Fibroblast of skin of abdomen (primary cell): ENCODE results near the gene VIT.
A peak's percentile ranks its signal among the peaks of the same experiment; 100 is the strongest.

ENCODE experiments used
- DNase-seq: peaks from one replicate; pipeline ENCODE4 v3.0.0-alpha.2; 2013

VIT gene

DNA sequence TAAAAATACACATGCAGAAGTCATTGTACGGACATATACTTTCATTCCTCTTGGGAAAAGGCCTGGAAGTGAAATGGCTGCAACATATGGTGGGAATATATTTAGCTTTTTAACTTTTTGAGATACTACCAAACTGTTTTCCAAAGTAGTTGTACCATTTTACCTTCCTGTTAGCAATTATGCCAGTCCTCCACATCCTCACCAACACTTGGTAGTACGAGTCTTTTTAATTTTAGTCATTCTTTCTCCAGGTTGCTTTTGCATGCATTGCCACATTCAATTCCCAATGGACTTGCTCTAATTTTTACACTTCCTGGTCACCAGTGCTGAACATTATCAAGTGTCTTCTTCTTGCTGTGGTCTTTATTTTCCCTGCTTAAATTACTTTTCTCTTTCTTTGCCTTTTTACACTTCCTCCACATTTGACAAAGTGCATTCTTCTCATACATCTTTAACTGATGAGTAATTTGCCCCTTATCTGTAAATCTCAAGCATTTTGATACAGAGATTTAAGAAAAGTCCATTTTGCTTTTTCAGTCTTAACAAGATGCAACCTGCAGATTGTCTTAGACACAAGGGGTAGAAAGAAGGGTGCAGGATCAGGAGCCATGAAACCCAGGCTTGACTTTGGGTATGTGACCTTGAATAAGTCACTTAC is 14.5 kb downstream of the VIT start:
- no peak for DNase-seq

DNA sequence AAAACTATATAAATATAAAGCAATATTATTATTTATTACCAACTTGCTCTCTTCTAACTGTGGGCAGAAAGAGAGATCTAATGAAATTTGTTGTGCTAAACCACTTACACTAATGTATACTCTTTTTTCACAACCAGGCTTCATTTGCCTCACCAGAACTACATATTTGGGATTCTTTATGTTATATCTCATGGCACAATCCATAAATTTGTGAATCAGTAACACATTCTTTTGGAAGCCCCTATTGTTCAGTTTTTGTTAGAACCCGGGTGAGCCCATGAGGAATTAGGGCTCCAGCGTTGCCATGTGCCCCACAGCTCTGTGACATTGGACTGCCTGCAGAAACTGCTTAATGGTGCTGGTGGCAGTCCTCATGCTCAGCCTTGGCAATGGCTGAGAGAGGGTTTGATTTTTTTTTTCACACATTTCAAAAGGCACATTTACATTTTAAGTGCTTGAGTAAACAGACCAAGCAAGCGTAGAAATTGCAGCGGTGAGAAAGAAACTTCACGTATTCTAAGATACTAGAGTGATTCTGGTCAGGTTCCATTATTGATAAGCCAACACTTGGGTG is 15.3 kb downstream of the VIT start:
- peak; percentile 66 for DNase-seq

DNA sequence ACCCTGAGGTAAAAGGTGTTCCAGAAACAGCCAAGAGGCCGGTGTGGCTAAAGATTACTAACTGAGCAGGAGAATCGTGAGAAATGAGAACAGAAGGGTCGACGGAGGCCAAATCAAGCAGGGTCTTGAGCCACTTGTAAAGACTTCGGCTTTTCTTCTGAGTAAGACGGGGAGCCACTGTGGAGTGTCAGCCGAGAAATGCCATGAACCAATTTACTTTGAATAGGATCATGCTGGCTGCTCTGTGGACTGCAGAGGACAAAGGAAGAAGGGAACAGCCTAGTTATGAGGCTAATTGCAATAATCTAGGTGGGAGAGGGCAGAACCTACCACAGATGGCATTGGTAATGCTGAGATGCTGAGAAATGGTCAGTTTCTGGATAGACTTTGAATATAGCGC is 16.8 kb downstream of the VIT start:
- no peak for DNase-seq

DNA sequence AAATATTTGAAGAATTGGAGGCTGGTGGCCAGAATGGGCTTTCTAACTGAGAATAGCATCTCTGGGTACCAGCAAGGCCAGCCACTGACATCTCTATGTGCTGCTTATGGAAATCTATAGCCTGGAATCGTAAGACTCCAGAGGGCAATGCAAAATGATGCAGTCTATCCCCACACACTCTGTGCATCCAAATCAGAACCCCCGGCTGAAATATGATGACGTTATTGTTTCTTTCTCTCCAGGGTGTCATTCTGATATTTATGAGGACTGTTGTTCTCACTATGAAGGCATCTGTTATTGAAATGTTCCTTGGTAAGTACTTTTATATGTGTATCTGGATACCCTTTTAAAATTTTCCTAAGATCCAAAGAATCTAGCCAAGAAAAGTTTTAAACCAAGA is 19.6 kb downstream of the VIT start:
- no peak for DNase-seq

DNA sequence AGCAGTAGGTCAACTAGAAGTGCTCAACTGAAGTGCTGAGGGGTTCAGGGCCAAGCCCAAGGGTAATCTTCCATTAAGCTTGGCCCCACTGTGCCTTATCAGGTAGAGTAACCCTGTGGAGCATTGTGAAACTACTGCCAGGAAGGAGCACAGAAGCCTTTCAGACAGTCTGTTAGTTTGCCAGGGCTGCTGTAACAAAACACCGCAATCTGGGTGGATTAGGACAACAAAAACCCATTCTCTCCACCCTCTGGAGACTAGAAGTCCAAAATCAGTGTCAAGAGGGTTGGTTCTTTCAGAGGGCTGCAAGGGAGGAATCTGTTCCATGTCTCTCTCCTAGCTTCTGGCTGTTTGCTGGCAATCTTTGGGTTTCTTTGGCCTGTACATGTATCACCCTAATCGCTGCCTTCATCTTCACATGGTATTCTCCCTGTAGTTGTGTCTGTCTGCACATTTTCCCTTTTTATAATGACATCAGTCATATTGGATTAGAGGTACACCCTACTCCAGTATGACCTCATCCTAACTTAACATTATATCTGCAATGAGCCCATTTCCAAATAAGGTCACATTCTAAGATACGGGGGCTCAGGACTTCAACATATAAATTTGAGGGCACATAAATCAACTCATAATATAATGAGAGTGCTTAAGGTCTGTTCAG is 21.2 kb downstream of the VIT start:
- no peak for DNase-seq

DNA sequence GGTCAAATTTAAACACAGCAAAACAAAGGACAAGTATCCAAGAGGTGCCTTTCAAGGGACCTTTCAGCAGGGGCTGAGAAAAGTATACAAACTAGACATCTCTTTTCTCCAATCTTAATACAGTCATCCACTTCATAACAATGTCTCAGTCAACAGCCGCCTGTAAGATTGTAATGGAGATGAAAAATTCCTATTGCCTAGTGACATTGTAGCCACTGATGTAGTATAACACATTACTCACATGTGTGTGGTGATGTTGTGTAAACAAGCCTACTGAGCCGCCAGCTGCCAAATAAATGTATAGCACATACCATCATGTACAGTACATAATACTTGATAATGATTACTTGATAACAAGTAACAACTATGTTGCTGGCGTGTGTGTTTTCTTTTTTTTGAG is 31.0 kb downstream of the VIT start:
- DNase-seq: no peak

DNA sequence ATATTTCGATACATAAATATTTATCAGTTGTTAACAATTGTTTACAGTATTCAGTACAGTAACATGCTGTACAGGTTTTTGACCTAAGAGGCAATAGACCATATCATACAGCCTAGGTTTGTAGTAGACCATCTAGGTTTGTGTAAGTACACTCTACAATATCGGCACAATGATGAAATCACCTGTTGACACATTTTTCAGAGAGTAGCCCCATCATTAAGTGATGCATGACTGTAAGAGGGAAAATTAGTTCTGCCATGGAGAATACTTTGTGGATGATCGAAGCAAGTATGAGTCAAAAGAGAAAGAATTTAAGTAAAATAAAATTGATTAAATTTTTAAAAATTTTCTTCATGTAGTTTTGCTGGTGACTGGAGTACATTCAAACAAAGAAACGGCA is 32.6 kb downstream of the VIT start:
- DNase-seq: peak; percentile 28

DNA sequence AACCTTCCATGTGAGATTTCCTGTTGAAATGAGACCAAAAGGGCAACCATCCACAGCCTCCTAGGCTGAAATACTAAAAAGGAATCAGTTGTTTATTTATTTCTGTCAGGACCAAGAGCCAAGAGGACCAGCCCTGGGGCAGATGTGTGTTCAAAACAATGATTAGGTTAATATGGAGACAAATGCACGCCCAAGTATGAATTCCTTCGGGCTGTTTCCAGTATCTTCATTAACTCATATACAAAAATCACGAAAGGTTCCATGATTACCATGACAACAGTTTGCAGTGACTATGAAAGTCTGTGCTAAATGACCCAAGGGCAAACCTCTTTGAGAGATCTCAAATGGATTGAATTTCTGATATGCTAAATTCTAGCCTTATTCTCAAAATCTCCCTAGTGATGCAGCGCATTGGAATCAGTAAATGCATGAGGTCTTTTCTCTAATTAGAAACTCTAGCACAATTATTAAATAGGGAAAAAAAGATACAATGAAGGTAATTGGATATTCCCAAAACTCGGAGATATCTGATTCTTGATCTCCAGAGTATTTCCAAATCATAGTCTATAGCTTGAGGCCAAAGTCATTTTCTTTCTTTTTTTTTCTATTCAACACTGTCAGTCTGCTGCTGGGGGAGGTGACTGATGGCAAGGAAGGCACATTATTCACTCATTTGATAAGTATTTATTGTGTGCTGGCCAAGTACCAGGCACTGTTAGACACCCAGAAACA is 35.6 kb downstream of the VIT start:
- DNase-seq: peak; percentile 10

DNA sequence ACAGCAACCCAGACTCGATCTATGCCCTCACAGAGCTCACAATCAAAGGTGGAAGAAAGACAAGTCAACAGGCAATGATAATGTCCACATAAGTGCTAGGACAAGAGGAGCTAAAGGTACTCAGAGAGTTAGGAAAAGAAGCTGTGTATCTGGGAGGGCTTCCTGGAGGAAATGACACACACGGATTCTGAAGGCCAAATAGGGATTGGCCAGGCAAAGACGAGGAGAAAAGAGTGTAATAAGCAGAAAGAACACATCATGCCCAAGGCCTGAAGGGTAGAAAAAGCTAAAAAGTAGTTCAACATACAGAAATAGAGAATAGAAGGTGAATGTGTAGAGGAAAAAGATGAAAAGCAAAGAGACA is 36.1 kb downstream of the VIT start:
- DNase-seq: no peak

DNA sequence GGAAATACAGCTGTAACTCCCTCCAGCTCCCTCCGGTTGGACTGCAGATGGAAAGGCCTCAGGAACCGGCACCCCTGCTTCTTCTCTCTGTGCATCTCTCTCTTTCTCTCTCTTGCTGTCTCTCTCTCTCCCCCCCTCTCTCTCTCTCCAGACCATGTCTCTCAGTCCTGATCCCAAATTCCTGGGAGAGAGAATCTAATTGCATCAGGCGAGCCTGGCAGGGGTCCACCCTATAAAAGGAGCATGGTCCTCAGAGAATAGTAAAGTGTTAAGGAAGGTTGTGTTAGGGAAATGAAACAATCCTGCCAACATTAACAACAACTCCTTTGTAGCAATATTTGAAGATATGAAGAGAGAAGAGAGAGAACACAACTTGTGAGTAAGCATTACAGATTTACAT is 36.7 kb downstream of the VIT start:
- no peak for DNase-seq

DNA sequence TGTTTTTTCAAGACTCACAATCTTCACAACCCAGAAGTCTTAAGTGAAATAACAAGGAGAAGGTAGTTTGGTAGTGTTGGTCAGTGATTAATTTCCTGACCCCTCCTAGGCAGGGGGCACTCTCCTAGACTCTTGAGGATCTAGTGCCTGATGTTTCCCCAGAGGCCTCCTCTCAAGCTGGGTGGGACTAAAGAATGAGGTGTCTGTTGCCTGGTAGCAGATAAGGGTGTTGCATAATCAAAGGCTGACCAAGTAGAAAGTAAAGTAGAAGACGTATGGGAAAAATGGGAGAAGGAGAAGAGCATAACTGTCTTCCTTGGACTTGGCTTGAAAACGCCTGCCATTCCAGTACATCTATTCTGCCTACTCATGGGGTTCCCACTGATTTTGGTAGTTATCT is 37.8 kb downstream of the VIT start:
- no peak for DNase-seq

DNA sequence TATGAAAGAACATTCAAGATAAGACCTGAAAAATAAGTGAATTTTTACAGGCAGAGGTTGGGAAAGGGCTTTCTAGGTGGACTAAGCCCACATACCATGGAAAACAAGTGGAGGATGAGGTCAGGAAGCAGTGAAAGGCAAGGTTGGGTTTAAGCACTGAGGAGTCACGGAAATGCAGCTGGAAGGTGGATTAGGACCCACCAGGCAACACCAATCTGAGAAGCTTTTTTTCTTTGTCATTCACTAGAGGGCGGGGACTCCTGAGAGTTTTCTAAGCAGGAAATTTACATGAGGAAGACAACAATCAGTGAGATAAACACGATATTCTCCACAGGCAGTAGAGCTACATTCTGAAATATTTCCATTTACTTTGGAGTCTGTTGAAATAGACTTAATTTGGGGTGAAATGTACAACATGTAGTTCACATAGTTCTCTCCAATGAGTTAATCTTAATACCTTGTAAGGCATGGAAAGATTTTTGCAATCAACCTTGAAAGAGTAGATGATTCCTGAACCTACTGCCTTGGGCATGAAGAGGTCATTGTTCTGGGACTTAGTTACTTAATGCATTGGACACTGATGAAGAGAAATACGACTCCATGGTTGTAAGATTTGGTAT is 40.7 kb downstream of the VIT start:
- no peak for DNase-seq

DNA sequence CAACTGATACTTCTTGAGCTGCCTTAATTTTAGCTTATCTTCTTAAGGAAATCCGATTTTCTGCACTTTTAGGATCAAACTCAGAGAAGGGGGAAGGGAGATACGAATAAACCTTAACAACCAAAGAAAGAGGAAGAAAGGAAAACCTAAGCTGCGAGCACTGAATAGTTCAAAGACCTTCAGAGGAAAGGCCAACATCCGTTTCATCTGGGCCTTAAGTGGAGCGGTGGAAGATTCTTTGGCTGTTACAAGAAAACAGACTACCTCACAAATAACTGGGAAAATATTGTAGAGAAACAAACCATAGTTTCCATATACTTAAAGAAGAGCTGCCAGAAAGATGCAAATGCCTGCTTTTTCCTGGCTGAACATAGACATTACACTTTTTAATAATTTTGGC is 43.6 kb downstream of the VIT start:
- DNase-seq: no peak

DNA sequence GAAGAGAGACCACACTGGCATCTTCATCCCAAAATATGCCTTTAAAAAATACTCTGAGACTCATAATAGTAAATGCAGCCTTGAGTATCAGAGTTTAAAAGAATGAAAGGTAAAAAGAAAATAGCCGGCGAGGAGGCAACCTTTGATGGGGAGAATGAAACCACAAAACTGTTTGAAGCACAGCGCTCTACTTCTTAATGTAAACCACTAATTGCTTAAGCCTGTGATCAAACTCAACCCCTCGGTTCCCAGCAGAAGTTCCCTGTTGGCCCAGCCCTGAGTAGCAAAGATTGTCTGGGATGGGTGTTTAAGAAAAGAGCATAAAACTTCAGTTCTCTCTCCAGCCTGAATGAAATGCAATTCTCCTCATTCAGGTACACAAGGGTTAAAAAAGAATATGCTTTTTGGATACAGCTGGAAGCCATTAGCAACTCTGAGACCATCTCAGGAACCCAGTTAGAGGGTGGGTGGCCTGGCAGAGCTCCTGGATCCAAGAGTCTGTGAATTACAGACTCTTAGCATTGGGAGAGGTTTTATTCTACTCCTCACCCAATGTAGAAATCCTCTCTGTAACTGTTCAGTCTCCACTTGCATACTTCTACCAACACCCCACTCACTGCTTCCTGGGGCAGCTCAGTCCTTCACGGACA is 44.8 kb downstream of the VIT start:
- no peak for DNase-seq

DNA sequence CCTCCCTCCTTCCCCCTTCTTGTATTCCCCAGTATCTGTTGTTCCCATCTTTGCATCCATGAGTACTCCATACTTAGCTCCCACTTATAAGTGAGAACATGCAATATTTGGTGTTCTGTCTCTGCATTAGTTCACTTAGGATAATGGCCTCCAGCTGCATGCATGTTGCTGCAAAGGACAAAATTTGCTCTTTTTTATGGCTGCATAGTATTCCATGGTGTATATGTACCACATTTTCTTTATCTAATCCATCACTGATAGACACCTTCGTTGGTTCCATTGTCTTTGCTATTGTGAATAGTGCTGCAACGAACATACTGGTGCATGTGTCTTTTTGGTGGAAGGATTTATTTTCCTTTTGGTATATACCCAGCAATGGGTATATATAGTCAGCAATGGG is 47.4 kb downstream of the VIT start:
- DNase-seq: no peak

DNA sequence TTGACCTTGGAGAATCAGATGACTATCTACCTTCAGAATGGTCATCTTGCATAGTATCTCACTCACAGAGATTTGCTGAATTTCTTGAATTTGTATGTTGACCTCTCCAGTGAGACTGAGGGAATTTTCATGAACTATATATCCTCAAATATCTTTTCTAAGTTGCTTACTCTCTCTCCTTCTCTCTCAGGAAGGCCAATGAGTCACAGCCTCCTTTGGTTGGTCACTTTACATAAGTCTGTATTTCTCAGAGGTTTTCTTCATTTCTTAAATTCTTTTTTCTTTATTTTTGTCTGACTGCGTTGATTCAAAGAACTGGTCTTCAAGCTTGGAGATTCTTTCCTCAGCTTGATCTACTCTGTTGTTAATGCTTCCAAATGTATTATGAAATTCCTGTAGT is 51.7 kb downstream of the VIT start:
- no peak for DNase-seq

DNA sequence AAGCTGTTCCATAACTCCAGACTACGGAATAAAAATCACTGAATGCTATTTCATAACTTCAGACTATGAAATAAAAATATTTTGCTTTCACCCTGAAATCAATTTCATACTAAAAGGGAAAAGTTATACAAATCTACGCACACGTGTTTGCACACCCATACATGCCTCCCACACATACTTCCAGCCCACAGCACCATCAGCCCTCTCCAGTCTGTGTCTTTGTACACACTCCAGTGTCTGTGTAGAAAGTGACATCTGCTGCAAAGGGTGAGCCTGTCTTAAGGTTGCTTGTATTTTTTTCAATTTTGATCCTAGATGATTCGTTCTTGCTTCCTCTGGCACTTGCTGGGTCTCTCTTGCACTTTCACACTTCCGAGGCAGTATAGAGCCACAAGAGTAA is 53.6 kb downstream of the VIT start:
- DNase-seq: no peak

DNA sequence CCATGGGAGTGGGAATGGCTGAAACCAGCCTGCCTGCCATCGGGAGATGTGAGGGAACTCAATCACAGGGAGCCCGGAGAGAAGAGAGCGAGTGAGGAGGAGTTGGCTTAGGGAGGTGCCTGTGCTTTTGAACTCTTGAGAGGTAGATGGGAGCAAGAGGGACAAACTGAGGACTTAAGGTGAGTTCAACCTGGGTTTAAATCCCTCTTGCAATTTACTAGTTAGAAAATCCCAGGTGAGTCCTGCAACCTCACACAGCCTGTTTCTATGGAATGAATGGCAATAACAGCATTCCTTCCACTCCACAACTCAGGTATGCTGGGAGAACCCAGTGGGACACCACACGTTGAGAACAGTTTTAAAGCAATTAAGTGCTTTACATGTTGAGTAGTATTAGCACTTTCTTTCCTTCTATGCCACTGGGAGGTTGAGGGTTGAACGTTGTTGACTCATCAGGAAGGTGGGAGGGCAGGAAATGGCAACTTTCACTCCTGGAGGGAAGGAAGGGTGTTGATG is 57.3 kb downstream of the VIT start:
- no peak for DNase-seq

DNA sequence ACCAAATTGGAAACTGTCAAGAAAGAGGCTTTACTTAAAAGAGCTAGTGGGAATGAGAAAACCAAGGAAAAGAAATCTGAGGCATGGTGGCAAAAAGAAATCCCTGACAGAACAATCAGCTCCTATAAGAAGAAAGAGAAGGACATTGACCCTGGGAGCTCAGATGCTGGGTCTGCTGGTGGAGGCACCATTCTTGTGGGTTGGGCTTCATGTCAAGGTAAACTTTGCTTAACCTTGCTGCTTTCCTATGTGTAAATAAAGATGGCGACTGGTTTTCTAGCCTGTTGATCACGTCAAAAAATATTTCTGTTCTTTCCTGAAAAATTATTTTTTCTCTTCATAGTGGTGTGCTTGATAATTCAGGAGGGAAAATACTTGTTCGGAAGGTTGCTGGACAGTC is 58.1 kb downstream of the VIT start:
- DNase-seq: no peak

DNA sequence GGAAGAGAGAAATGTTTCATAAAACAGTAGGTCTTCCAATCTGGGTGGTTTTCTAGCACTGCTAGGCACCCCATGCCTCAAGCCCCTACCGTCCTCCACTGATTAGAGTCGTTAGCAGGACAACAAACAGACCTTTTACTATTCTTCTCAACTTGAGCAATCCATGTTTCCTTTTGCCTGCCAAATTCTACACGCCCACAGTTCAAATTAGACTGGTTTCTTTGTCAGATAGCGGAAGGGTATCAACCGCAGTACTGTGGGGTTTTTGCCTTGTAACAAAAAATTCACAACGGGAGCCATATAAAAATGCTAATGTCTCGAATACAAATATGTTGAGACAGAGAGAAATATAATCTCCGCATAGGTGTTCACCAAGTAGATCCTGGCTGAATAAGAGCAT is 59.9 kb downstream of the VIT start:
- DNase-seq: no peak

DNA sequence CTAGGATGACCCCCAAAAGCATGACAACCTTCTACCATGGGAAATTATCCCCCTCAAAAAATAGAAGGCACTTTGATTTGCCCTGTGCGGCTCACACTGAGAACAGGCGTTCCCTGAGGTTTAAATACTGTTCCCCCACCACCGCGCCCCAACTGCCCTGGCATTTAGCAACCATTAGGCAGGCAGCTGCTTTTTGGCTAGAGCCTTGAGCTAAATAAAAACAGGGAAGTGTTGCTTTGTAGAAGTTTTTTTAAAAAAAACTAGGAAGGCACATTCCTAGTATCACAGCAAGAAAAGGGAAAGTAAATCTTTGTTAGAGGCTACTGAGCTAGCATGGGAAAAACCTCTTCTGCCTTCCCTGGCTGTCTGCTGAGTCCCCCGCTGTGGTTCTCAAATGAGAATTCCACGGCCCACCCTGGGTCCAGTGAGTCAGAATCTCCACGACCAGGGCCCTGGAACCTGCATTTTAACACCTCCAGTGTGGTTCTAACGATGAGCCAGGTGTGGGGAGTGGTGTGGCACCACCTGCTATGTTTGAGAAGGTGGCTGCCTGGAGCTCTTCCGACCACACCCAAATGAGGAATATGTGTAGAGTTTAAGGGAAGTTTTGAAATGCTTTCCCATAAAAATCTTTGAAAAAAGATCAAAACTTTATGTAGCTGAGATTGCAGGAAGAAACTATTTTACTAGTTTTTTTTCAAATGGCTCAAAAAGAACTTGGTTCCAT is 66.4 kb downstream of the VIT start:
- DNase-seq: no peak

DNA sequence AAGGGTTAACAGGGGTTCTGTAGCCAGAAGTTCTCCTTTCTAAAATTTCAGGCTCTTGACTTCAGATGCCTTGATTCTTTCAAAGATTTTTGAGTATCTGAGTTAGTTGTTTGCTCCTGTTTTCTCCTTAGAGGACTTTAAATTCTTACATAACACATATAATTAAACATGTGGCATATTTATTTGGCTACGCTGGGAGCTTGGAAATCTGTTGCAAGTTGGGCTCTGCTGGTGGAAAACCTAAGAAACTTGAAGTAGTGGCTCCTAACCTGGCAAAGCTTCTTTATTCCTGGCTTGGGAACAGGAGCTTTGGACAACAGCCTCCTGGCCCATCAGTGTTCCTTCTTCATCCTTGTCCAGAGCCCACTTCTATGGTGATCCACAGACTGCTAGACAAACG is 72.6 kb downstream of the VIT start:
- DNase-seq: no peak
